Stimulated activated CD8-positive, alpha-beta memory T cell treated with anti-CD3 and anti-CD28 coated beads, Interleukin-4, amount 100 ng/mL, for 4 hours (primary cell): ENCODE data around the gene UBE2I.
A peak's percentile ranks its signal among the peaks of the same experiment; 100 is the strongest.
"Not testable (repeated sequence)": the region's sequence is repeated elsewhere in the genome, so short reads cannot be mapped to it uniquely, and the experiment has no call there.

Source experiments
- DNase-seq, 2 donors: peaks; one replicate each; pipeline ENCODE4 v3.0.0-alpha.2; 2020; ENCODE audit warnings: low read depth in 2 of 2, low spot score in 1 of 2

The UBE2I gene

DNA sequence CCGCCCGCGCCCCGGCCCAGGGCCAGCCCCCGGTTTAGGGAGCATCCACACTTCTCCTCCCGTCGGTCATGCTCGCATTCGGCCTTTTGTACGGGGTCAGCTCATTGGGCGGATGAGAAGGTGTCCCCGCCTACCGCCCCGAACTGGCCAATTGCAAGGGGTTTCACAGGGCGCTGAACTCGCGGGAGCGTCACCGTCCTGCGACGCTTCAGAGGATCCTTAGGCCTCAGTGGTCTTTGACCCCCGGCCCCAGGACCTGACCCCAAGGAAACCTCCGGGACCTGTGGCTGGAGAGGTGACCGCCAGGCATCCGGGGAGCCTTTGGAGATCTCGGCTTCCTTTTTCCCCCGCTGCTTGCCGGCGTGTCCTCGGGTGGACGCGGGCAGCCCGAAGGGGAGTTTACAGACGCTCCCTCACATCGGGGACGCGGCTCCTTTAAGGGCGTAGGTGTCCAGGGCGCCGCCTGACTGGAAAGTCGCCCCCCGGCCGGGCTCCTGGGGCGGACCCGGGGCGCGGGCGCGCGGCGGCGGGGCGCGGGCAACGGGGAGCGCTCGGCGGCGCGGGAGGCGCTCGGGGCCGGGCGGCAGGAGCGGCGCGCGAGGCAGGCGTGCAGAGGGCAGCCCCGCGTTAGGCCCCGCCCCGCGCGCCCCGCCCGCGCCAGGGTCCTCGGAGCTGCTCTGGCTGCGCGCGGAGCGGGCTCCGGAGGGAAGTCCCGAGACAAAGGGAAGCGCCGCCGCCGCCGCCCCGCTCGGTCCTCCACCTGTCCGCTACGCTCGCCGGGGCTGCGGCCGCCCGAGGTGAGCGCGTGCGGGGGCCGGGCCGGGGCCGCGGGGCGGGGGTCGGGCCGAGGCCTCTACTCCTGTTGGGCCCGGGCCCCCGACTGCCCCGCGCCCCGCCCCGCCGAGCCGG lies at the start of gene UBE2I:
Gene UBE2I, plus strand, starts transcription at position 660 of the 909 bp plus-strand sequence. CDS start 4,395 bp downstream, outside the sequence.
- DNase-seq = peak; percentile 93 to 98

DNA sequence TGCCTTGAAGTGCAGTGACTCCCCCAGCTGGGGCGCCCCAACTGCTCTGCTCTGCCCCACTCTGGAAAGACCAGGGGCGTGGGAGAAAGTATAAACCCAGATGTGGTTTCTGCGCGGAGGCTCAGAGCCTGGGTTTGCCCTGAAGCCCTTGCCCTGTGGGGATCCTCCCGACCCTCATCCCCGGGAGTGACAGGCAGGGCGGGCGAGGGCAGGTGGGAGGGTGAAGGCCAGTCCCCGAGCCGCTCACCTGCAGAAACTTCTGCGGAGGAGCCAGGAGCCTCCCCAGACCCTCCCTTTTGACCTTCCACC lies 49.7 kb upstream of the UBE2I start:
- no peak for DNase-seq

DNA sequence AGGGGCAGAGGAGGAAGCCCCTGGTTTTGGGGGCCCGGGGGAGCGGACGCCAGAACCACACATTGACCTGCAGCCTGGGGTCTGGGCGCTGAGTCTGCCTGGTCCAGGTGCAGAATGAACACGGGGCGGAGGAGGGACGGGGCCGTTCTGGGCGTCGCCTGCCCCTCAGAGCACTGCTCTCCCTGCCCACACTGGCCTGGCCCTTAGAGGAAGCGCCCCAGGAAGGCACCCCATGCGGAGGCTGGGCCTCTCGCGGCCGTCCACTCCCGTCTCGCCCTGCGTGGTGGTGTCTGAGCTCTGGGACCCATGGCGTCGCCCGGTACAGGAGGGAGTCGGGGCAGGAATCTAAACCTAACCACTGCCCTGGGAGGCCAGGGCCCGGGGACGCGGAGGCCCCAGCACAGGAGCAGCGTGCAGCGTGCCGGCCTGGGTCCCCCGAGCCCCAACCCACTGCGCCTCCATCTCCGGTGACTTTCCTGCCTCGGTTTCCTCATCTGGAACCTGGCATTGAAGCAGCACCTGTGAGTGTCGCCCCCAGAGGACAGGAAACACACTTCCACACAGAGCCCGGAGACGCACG lies 49.2 kb upstream of the UBE2I start:
- DNase-seq = no peak

DNA sequence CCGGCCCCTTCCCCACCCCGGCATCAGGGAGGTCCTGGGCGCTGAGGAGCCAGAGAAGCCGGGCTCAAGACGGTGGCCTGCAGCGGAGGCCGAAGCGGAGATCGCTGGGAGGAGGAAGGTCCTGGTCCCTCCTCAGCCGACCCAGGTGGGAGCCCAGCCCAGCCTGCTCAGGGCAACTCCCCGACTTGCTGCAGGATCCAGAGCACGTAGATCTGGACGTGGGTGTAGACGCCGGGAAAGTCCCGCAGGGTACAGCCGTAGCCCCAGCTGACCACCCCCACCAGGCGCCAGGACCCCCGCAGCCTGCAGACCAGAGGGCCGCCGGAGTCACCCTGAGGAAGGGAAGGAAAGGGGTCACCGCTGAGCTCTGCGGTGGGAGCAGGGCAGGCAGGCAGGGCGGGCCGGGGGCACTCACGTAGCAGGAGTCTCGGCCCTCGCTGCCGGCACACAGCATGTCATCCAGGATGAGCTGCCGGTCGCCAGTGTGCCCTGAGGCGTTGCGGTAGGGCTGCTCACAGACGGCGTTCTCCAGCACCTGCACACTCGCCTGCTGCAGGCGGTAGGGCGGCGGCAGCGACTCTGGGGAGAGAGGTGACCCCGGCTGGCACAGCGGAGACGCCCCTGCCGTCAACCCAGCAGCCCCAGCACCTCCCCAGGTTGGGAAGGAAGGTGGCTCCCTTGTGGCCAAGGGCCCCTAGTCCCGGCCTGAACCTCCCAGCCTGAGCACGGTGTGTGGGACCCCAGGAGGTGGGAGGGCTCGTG lies 48.1 kb upstream of the UBE2I start:
- DNase-seq = no peak

DNA sequence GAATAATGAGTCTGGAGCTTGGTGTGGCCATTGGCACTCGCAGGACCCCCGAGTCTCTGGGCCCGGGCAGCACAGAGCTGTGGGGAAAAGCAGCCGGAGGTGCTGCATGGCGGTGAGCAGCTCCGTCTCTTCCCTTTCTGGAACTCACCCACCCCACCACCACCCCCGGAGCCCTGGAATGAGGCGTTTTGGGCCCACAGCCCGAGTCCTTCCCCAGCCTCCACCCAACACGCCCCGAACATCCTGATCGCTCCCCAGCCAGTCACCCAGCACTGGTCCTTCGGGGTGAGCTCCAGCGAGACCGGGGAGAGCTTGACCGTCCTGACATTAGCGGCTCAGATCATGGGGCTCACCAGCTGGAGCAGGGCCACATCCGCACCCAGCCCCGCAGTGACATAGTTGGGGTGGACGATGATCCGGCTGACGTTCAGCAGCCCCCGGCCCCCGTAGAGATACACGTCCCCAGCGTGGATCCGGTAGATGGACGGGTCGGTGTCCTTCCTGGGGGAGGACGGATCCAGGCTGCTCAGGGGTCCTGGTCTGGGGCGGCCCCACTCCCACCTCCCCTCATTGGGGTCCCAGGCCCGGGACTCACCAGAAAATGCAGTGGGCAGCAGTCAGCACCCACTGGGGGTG lies 47.1 kb upstream of the UBE2I start:
- DNase-seq = no peak

DNA sequence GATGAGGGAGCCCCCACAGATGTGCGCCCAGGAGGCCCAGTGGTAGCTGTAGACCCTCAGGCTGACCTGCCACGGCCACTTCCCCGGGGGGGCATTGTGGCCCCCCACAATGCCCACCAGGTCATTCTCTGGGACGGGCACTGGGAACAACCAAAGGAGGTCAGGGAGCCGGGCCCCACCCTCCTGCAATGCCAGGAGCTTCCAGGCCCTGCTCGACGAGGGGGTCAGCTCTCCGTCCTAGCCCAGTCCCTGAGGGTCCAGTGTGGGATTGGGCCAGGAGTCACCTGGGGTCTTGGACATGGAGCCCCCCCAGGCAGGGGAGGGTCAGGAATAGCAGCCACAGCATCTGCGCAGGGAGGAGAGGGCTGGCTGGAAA lies 46.6 kb upstream of the UBE2I start:
- no peak for DNase-seq

DNA sequence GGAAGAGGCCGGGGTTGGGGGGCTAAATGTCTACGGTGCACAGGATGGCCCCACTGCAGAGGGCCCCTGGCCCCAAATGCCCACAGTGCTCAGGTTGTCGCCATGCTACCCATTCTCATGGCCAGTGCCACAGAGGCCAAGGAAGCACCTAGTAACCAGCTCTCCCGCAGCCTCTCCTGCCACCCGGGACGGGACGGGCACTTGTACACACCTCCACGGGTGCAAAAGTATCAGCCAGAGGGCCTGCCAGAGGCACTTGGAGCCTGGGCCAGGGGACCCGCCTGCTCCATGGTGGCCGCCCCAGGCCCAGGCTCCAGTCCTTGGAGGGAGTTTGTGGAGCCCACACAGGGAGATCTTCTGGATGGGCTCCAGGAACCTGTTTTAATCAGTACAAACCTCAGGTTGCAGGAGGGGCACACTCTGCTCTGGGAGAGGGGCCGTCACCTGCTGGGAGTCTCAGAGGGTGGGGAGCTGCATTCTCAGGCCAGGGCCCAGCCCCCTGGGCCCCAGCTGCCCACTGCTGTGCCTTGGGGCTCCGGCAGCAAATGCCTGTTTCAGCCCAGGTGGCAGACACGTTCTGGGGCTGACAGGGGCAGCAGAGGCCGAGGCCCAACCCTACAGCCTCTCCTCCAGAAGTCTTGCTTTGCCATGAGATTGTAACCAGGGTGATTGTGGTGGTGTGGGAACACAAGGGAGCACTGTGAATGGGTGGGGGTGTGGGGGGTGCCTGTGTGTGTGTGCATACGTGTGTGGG lies 45.7 kb upstream of the UBE2I start:
- no peak for DNase-seq

DNA sequence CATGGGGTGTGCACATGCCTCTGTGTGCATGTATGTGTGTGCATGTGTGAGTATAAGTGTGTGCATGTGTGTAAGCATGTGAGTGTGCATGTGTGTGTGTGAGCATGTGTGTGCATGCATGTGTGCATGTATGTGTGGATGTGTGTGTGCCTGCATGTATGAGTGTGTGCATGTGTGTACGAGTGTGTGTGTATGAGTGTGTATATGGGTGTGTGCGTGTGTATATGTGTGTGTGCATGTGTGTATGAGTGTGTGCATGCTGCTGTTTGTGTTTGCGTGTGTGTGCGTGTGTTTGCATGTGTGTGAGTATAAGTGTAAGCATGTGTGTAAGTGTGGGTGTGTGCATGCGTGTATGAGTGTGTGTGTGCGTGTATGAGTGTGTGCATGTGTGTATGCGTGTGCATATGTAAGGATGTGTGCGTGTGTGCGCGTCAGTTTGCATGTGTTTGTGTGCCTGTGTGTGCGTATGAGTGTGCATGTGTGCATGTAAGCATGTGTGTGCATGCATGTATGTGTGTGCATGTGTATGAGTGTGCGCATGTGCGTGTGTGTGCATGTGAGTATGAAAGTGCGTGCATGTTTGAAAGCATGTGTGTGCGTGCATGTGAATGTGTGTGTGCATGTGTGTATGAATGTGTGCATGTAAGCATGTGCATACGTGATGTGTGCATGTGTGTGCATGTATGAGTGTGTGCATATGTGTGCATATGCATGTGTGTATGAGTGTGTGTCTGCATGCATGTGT lies 44.9 kb upstream of the UBE2I start:
- no peak for DNase-seq

DNA sequence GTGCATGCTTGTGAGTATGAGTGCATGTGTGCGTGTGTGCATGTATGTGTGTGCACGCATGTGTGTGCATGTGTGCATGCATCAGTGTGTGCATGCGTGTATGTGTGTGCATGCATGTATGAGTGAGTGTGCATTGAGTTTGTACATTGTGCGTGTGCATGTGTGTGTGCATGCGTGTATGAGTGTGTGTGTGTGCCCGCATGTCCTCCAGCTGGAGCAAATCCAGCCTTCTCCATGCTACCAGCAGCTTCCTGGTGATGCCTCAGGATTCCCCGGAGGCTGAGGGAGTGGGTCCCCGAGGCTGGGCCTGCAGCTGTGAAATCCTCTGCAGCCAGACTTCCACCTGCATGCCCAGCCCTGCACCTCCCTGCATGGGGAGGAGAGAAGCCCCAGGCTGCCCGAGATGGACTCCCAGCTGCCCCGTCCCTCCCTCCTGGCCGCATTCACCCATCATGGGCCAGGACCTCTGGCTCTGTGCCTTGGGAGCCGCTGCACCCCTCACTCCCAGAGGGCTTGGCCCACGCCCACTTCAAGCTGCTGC lies 44.3 kb upstream of the UBE2I start:
- DNase-seq = no peak

DNA sequence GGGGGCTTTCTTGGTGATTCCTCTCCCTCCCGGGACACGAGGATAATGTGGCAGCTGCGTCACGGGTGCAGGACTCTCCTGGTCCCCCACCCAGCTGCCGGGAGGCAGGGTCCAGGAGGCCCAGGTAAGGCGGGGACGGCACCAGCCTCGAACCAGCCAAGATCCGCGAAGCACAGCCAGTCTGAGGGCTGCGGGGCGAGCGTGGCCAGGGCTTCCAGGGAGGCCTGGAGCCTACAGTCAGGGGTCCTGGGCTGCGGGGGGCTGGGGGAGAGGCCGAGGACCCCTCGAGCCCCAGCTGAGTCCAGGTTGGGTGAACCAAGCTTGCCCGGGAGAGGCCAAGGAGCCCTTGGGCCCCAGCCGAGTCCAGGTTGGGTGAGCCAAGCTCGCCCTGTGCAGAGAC lies 43.6 kb upstream of the UBE2I start:
- no peak for DNase-seq

DNA sequence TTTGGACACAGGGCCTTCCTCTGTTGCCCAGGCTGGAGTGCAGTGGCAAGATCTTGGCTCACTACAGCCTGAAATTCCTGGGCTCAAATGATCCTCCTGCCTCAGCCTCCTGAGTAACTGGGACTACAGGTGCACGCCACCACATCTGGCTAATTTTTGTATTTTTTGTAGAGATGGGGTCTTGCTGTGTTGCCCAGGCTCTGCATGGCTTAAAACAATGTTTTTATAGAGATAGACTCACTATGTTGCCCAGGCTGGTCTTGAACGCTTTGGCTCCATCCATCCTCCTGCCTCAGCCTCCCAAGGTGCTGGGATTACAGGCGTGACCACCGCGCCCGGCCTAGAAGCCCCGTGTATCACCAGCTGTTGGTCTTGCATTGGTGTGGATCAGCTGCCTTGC lies 40.0 kb upstream of the UBE2I start:
- DNase-seq = not testable (repeated sequence)

DNA sequence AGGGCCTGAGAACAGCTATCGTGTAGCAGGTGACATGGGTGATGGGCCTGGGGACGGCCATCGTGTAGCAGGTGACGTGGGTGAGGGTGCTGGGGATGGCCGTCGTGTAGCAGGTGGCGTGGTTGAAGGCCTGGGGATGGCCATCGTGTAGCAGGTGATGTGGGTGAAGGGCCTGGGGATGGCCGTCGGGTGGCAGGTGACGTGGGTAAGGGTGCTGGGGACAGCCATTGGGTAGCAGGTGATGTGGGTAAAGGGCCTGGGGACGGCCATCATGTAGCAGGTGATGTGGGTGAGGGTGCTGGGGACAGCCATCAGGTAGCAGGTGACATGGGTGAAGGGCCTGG lies 38.1 kb upstream of the UBE2I start:
- DNase-seq = no peak

DNA sequence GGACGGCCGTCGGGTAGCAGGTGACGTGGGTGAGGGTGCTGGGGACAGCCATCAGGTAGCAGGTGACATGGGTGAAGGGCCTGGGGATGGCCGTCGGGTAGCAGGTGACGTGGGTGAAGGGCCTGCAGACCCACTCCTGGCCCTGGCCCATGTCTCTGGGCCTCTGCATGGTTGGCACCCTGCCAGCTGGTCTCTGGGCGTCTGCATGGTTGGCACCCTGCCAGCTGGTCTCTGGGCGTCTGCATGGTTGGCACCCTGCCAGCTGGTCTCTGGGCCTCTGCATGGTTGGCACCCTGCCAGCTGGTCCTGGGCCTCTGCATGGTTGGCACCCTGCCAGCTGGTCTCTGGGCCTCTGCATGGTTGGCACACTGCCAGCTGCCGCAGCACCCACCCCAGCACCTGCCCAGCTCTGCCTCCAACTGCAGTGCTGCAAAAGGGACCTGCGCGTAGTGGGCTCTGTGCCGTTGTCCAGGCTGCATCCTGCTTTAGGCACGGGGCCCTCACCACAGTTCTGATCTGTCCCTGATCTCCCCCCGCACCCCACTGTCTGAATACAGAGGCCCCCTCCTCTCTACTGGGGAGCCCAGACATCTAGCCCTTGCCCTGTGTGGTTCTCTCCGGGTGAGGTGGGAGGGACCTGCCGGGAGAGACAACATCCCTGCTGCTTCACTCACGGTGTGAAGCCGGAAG lies 37.6 kb upstream of the UBE2I start:
- DNase-seq = not testable (repeated sequence)

DNA sequence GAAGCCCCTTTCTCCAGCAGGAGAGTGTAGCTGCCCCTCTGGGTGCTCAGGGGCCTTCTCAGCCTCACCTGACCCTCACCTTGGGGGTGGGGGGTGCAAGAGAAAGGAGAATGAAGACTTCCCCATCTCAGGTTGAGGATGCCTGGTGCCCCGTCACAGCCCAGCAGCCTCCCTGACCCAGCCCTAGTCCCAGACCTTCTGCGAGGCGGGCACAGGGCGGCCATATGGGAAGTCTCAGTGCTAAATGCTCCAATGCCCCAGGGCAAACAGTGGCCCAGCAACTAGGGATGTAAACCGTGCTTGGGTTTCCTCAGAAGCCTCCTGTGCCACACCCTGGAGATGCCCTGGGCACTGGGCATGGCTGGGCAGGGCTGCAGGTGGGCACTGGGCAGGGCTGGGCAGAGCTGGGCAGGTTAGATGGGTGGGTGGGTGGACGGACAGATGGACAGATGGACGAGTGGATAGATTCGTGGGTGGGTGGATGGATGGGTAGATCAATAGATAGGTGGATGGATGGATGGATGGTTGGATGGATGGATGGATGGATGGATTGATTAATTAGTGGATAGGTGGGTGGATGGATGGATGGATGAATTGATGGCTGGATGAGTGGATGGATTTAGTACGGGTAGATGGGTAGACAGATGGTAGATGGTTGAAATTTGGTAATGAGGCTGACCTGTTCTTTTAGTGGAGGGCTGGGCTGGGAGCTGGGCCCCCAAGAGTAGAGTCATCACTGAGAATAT lies 36.8 kb upstream of the UBE2I start:
- DNase-seq = no peak

DNA sequence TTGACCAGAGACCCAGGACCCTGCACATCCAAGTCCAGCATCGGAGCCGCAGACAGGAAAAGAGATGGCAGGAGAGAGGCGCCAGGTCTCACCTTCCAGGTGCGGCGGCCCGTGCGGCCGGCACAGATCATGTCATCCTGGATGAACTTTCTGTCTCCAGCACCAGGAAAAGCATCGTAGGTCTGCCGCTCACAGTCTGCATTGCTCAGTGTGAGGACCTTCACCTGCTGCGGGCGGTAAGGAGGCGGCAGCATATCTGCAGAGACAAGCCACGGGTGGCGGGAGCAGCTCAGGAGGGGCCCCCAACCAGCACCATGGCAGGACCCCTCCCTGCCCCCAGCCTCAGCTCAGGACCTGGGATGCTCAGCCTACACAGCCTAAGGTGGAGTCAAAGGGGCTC lies 35.6 kb upstream of the UBE2I start:
- DNase-seq = no peak

DNA sequence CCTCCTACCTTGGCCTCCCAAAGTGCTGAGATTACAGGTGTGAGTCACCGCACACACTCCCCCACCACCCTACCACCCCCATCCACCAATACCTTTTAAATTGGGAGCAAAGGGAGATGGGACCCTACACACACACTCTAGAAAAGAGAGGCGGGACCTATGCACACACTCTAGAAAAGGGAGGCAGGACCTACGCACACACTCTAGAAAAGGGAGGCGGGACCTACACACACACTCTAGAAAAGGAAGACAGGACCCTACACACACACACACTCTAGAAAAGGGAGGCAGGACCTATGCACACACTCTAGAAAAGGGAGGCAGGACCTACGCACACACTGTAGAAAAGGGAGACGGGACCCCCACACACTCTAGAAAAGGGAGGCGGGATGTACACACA lies 34.7 kb upstream of the UBE2I start:
- no peak for DNase-seq

DNA sequence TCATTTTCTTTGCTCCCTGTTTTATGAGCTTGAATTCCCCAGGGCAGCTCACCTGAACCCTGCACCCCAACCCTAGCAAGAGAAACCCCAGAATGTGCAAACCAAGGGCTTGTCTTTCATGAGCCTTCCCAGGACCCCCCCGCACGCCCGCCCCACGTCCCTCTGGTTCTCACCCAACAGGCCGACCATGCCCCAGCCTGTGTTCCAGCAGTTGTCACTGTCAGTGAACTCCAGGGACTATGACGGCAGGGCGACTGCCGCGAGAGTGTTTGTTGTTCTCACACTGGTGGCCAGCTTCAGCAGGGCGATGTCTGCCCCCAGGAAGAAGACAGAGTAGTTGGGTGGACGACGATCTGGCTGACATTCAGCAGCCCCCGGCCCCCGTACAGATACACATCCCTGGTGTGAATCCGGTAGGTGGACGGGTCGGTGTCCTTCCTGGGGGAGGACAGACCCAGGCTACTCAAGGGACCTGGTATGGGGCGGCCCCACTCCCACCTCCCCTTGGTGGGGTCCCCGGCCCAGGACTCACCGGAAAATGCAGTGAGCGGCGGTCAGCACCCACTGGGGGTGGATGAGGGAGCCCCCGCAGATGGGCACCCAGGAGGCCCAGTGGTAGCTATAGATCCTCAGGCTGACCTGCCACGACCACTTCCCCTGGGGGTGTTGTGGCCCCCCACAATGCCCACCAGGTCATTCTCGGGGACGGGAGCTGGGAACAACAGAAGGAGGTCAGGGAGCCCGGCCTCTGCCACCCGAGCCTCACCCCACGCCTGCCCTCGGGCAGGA lies 33.5 kb upstream of the UBE2I start:
- no peak for DNase-seq

DNA sequence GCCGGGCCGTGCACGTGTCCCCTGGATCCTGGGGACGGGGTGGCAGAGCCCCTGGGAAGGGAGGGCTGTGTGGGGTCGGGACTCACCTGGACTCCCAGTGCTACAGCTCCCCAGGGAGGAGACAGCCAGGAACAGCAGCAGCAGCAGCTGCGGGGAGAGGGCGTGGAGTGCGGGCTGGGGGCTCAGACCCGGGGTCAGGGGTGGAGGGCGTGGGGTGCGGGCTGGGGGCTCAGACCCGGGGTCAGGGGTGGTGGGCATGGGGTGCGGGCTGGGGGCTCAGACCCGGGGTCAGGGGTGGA lies 32.9 kb upstream of the UBE2I start:
- no peak for DNase-seq
